ENCODE results near the gene CWC15. TPM values are rescaled to one million over a fixed set of nuclear protein-coding genes. Genes with fewer than 3 reads are reported as not detected.
A peak's percentile ranks its signal among the peaks of the same experiment; 100 is the strongest.
"Not testable (repeated sequence)": the region's sequence is repeated elsewhere in the genome, so short reads cannot be mapped to it uniquely, and the experiment has no call there.

CWC15 gene
- 50.6 TPM for total RNA-seq (ENCODE audit: insufficient read depth, low replicate concordance)

DNA sequence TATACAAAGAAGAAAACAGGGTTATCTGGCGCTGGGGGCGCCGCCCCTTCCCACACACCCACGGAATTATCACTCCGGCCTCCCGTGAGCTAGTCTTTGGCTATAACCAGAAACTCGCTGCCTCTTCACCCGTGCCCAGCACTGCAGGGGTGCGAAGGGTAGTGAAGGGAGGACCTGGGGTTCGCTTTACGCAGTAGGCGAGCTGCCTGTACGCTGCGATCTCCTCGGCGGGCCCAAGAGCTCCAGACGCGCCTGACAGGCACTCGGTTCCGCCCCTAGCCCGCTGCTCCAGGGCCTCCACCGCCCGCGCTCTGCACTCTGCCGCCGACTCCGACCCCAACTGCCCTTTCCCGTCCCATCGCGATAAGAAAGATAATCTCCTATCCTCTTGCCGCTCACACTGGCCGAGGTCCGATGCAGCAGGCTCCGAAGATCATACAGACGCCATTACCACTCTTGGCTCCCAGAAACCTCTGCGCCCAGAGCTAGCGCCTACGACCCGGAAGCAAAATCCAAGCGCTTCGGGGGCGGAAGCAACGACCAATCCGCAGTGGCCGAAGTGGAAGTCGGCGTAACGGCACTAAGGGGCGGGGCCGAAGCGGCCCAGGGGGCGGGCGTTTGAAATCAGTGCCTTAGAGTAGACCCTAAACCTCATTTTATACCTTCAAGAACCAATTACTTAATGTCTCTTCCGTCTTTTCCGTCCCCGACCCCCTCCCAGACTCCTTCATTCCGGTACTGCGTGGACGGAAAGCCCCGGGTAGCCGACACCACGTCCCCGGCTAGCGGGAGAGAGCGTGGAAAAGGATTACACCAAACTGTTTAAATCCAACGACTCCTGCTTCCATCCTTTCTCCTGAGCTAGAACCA, at the start of gene CWC15, which contains the start of gene KDM4D:
Gene CWC15, minus strand, starts transcription at position 458 of the 870 bp plus-strand sequence. CDS start 1,371 bp downstream, outside the sequence.
Gene KDM4D, plus strand, starts transcription at position 611 of the 870 bp plus-strand sequence. CDS start 23,664 bp downstream, outside the sequence.
- peak; percentile 99 for DNase-seq (ENCODE audit: low spot score)

DNA sequence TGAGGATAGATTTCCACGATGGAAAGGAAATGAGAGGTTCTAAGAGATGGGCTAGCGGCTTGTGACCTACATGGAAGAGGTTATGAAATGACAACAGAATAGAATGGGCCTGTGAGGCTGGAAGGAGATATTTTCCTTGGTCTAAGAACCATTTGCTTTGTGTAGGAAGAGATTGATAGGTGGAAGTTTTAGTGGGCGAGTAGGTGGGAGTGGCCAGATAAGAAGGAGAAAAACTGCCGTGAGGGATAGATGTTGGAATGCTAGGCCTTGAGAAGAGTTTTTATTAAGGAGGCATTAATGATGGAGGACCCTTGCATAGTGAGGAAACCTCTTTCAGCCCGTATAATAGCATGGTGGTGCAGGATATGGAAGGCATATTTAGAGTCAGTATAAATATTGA, 48.1 kb upstream of the CWC15 start:
- not testable (repeated sequence) for DNase-seq (ENCODE audit: low spot score)

DNA sequence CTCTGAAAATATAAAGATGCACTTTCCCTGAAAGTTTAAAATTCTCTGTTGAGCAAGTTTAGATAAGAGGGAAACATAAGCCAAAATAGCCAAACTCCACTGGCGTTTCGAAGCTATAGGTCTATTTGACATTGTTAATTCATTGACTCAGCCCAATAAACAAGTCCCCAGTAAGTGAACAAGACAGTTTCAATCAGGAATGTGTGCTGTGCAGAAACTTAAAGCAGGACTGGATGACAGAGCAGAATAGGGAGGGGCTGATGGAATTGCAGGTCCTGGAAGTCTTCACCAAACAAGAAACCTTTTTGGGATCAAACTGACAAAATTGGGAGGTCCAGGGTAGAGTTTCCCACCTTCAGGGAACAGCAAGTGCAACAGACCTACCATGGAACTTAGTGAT, 42.8 kb upstream of the CWC15 start:
- no peak for DNase-seq (ENCODE audit: low spot score)

DNA sequence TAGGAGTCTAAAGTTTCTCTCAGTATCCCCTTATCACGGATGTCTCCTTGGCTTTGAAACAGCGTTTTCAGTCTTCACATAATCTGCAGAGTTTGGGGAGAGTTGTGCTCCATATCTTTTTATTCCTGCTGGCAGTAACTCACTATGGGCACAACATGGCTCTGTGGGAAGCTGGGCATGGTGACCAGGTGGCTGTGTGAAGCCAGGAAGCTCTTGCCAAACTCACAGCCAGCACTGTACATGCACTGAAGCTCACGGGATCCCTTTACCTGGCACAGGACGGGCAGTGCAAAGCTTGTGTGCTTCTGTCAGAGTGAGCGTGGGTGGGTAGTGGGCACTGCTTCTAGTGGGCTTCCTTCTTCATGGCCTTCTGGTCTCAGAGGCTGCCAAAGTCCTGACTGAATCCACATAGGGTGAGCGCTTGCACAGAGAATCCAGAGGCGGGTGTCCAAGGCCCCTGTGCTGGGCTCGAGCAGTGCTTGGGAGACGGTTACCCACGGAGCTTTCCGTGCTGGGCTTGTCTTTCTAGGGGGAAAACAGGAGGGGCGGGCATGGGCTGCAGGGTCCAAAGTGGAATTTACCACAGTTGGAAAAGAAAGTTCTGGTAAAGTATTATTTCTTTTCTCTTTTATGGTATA, 40.9 kb upstream of the CWC15 start:
- DNase-seq (ENCODE audit: low spot score): no peak

GRCh38 chr11:95011376-95011775, 38.0 kb upstream of the CWC15 start:
- no peak for DNase-seq (ENCODE audit: low spot score)

GRCh38 chr11:95005642-95006041, 32.3 kb upstream of the CWC15 start:
- no peak for DNase-seq (ENCODE audit: low spot score)

- no peak for DNase-seq (ENCODE audit: low spot score)
Observed at GRCh38 chr11:95003716-95004115, 30.4 kb upstream of the CWC15 start.

DNA sequence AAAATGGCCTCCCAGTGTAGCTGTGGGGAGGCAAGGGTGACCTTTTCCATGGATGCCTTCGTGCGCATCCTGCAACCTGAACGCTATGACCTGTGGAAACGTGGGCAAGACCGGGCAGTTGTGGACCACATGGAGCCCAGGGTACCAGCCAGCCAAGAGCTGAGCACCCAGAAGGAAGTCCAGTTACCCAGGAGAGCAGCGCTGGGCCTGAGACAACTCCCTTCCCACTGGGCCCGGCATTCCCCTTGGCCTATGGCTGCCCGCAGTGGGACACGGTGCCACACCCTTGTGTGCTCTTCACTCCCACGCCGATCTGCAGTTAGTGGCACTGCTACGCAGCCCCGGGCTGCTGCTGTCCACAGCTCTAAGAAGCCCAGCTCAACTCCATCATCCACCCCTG, 24.9 kb upstream of the CWC15 start:
- no peak for DNase-seq (ENCODE audit: low spot score)

DNA sequence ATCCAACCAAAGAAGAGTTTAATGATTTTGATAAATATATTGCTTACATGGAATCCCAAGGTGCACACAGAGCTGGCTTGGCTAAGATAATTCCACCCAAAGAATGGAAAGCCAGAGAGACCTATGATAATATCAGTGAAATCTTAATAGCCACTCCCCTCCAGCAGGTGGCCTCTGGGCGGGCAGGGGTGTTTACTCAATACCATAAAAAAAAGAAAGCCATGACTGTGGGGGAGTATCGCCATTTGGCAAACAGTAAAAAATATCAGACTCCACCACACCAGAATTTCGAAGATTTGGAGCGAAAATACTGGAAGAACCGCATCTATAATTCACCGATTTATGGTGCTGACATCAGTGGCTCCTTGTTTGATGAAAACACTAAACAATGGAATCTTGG, 24.1 kb upstream of the CWC15 start:
- DNase-seq (ENCODE audit: low spot score): no peak

DNA sequence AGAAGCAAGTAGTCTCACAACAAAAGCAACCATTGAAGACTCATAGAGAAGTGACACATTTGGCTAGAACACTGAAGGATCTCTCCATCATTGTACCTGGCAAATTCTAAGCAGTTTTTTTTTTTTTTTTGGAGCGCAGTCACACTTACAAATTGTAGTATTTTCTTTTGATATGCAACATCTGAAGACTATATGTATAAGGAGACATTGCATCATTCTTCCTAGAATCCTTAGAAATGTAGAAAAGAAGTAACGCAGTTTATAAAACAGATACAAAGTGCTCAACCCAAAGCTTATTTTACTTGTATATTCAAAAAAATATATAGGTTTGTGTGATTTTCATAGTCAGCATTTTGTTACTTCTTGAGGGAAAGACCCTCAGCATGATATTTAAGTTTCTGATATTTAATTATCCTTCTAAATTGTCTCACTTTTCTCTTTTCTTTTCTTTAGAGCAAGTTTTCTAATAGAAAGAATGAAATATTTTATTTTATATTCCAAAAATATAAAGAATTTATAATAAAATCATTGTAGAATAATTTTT, 20.1 kb upstream of the CWC15 start:
- no peak for DNase-seq (ENCODE audit: low spot score)

DNA sequence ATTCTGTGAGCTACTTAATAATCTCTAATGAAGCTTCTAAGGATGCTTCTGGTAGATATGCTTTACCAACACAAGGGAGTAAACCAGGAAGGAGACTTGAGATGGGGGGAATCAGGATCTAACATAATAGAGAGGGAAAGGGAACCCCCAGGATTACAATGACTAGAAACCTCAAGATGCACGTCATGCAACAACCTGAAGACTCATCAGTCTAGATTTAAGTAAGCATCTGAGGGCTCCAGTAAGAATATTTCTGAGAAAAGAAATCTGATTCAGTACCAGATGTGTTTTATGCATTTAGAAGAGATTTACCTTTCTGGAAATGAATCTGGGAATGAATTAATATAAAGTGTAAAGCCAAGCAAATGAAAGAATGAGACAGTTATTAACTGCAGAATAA, 15.4 kb upstream of the CWC15 start:
- DNase-seq (ENCODE audit: low spot score): no peak

GRCh38 chr11:94987378-94987777, 14.0 kb upstream of the CWC15 start:
- DNase-seq (ENCODE audit: low spot score): no peak

- DNase-seq (ENCODE audit: low spot score): no peak
Observed at GRCh38 chr11:94975599-94975998, 2.2 kb upstream of the CWC15 start.

DNA sequence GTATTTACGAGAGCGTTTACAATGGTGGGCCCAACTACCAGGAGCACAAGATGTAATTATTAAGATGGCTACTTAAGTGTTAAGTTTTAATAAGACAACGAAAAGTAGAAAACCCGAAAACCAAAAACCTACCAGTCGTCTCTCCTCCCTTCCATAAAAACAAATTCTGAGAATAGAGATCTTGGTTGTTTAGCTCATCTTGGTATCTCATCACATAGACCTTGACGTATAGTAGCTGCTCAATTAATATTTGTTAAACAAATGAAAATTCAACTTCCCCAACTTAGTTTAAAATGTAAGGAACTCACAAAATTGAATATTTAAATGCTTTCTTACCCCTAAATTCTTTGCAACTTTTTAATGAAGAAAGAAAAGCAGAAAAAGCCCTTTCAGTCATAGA, 822 bp upstream of the CWC15 start:
- DNase-seq (ENCODE audit: low spot score): no peak

DNA sequence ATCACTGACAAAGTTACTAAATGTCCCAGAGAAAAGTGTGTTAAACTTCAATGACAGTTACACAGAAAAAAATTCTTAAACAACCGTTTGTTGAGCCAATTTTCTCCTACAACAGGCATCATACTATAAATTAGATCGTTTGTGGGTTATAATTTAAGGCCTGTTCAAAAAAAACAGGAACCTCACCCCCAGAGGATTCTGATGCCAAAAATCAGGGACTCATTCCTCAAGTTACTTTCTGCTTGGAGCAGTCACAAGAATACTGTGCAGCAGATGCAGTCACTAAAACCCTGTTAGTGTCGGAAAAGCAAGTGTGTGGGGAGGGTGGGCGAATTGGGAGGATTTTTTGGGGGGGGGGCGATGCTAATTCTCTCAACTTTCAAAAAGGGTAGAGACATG, 657 bp downstream of the CWC15 start:
- no peak for DNase-seq (ENCODE audit: low spot score)

DNA sequence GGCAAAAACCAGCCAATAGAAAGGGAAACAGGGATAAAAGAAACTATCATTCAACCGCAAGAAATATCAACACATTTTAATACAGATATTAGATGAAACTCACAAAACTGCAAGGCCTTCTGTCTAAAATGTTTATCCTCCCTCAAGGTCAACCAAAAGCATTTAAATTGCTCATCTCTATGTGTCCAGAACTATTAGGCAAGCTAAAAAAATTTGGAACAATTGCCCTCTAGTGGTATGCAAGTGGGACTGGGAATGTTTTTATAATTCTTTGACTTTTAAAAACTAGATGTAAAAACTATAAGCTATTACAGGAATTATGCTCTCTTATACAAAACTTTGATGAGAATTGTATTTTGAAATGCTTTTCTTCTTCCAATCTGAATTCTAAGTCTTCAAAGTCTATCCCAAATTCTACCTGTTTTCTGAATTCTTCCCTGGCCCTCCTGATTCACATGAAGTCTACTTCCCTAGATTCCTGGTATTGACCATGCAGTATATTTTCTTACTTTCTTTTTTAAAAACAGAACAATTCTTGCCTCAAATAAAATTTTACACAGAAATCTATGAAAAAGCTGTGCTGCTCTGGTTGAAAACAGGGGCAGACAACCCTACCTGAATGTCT, 4.9 kb downstream of the CWC15 start:
- peak; percentile 15 for DNase-seq (ENCODE audit: low spot score)

DNA sequence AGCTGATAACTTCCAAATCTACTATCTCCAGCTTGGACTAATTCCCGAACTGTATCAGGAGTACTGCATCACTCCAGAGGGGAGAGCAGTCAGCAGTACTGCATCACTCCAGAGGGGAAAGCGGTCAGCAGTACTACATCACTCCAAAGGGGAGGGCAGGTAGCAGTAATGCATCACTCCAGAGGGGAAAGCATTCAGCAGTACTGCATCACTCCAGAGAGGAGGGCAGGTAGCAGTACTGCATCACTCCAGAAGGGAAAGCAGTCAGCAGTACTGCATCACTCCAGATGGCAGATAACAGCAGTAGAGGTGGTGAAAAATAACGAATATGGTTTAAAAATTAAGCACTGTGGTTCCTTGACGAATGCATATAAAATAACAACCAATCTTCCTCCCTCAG, 8.4 kb downstream of the CWC15 start:
- DNase-seq (ENCODE audit: low spot score): no peak

- DNase-seq (ENCODE audit: low spot score): no peak
Observed at GRCh38 chr11:94961255-94961654, 12.1 kb downstream of the CWC15 start.

DNA sequence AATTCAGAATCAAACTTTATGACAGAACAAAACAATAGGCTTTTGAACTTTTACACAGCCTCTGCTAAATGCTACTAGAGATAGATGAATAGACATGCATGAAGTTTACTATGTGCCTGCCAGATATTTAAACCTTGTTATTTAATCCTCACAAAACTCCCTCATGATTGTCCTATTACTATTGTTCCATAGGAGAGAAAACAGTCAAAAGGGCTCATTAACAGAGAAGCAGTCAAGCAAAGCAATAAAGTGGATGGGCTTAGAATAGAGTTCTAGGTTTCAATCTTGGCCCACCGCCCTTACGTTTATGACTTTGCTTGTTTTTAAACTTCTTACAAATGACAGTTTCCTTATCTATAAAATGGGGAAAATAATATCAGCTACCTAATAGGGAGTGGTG, 12.9 kb downstream of the CWC15 start:
- DNase-seq (ENCODE audit: low spot score): no peak

- DNase-seq (ENCODE audit: low spot score): no peak
Observed at GRCh38 chr11:94959179-94959578, 14.2 kb downstream of the CWC15 start.

GRCh38 chr11:94958121-94958696, 15.1 kb downstream of the CWC15 start:
- DNase-seq (ENCODE audit: low spot score): no peak

DNA sequence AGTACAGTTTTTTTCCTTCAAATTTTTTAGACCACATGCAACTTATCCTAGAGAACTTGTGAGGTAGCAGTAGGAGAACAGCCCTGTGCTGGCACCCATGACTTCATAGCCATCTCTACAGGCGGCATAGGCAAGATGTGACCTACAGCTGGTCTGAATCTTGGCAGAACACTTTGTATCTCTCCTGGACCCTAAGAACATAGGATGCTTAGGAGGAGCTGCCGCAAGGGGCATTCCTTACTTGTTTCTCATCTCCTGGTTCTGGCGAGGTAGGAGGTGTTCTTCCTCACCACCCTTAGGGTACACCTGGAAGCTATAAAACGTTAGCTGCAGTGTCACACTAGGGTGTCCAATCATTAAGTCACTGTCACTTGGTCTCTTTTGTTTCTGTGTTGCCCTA, 16.4 kb downstream of the CWC15 start:
- no peak for DNase-seq (ENCODE audit: low spot score)
